Measurements from ENCODE around the gene CACNB2. TPM values are rescaled to one million over a fixed set of nuclear protein-coding genes. Genes with fewer than 3 reads are reported as not detected.
"Not testable (repeated sequence)": the region's sequence is repeated elsewhere in the genome, so short reads cannot be mapped to it uniquely, and the experiment has no call there.

Gene CACNB2
- total RNA-seq, 4 donors from 2014 or later: 1.6 to 13.8 (median 5.0) TPM

DNA sequence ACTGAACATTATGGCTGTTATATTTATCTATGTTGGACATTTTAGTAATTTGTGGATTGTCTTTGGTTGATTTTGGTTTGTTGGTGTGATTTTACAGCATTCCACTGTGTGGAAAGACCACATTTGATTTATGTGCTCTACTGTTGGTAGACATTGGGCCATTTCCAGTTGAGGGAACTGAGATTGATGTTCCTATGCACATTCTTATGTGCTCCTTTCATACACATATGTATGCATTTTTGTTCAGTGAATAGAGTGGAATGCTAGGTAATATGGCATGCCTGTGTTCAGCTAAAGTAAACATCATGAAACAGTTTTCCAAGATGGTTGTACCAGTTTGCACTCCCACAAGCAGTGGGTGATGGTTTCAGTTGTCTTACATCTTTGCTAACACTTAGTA lies 15.1 kb downstream of the CACNB2 start:
- H3K4me3 ChIP-seq: no peak overlapping the region
- TF ChIP-seq, protein P1, sequence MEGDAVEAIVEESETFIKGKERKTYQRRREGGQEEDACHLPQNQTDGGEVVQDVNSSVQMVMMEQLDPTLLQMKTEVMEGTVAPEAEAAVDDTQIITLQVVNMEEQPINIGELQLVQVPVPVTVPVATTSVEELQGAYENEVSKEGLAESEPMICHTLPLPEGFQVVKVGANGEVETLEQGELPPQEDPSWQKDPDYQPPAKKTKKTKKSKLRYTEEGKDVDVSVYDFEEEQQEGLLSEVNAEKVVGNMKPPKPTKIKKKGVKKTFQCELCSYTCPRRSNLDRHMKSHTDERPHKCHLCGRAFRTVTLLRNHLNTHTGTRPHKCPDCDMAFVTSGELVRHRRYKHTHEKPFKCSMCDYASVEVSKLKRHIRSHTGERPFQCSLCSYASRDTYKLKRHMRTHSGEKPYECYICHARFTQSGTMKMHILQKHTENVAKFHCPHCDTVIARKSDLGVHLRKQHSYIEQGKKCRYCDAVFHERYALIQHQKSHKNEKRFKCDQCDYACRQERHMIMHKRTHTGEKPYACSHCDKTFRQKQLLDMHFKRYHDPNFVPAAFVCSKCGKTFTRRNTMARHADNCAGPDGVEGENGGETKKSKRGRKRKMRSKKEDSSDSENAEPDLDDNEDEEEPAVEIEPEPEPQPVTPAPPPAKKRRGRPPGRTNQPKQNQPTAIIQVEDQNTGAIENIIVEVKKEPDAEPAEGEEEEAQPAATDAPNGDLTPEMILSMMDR (IDR thresholded peaks at IDR 0.05): no peak
- TF ChIP-seq POLR2A (IDR thresholded peaks at IDR 0.05) (no peak), EP300 (IDR thresholded peaks at IDR 0.05) (no peak)
- DNase-seq (ENCODE audit: low spot score in 2 of 2): no peak
- H3K36me3 ChIP-seq: no peaks in the 10 kb centered on the region
- H3K9me3 ChIP-seq: no peaks in the 10 kb centered on the region
- no peaks in the 10 kb centered on the region for H3K27me3 ChIP-seq
- H3K27ac ChIP-seq: no peak overlapping the region
- peaks cover 0 to 17% (median 0%) of the 10 kb centered on the region in 4 donors for H3K4me1 ChIP-seq

DNA sequence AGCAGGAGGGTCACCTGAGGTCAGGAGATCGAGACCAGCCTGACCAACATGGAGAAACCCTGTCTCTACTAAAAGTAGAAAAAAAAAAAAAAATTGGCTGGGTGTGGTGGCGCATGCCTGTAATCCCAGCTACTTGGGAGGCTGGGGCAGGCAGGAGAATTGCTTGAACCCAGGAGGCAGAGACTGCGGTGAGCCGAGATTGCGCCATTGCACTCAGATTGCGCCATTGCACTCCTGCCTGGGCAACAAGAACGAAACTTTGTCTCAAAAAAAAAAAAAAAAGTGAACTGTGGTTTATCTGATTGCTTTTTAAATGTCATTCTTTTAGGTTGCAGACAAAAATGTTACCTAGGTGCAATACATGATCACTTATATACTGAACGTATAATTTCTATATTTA lies 16.6 kb downstream of the CACNB2 start:
- WGBS, 2 donors: 92 to 95% methylated on average over 8 of the region's 8 CpGs
- H3K9me3 ChIP-seq; DNase-seq (ENCODE audit: low spot score in 2 of 2); H3K4me3 ChIP-seq; H3K27ac ChIP-seq; H3K36me3 ChIP-seq; H3K27me3 ChIP-seq: not testable (repeated sequence)
- H3K4me1 ChIP-seq: peaks cover 0 to 17% (median 0%) of the 10 kb centered on the region in 4 donors

DNA sequence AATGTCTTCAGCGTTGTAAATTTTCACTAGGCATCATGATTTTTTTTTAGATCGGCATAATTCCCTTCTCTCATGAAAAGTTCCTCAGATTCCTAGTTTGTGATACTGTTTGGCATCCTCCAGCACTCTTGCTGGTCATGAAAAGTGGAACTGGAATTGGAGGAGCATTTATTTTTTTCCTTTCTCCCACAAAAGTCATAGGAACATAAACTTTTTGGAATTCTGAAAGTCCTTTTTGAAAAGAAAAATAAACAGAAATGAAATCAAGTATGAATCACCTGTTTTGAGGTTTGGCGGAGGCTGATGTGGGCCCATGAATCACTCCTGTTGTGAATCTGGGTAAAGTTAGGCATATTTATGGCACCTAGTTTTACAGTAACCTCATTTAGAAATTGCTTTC lies 17.7 kb downstream of the CACNB2 start:
- no peak overlapping the region for H3K27ac ChIP-seq

DNA sequence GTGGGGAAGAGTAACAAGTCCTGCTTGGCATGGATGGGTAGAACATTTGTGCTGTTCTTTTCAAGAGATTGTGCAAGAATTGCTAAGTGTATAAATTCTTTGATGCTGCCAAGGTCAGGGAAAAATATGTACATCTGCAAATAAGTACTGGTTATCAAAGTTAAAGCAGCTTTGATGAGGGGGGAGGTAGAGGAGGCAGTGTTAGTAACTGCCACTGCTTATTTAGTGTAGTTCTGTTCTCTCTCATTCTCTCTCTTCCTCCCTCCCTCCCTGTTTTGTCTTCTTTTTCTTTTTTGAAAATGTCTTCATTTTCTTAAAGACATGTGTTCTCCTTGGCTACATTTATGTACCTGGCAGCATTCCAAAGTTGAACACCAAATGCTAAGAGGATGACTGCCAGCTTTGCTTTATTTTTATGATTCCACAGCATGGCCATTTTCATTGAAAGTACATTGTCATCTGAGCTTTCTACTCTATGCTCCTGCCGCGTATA lies 18.6 kb downstream of the CACNB2 start:
- Histone ChIP-seq H3K27ac (no peak overlapping the region), H3K27me3 (no peaks in the 10 kb centered on the region), H3K4me1 (peaks cover 0 to 17% (median 0%) of the 10 kb centered on the region in 4 donors), H3K36me3 (no peaks in the 10 kb centered on the region), H3K9me3 (no peaks in the 10 kb centered on the region), H3K4me3 (no peak overlapping the region)
- WGBS, 2 donors: 50 to 71% methylated on average over 2 of the region's 2 CpGs
- no peak for TF ChIP-seq EP300 (IDR thresholded peaks at IDR 0.05)
- no peak for TF ChIP-seq POLR2A (IDR thresholded peaks at IDR 0.05)
- TF ChIP-seq, protein P1 (IDR thresholded peaks at IDR 0.05): no peak
- DNase-seq (ENCODE audit: low spot score in 2 of 2): no peak

More for the DNA sequence above, 17.7 kb downstream of the CACNB2 start:
- 52 to 55% methylated on average over 3 of the region's 3 CpGs for WGBS, 2 donors
- Histone ChIP-seq H3K4me3 (no peak overlapping the region), H3K9me3 (no peaks in the 10 kb centered on the region), H3K36me3 (no peaks in the 10 kb centered on the region), H3K27me3 (no peaks in the 10 kb centered on the region), H3K4me1 (peaks cover 0 to 17% (median 0%) of the 10 kb centered on the region in 4 donors)
- TF ChIP-seq EP300 (IDR thresholded peaks at IDR 0.05) (no peak), POLR2A (IDR thresholded peaks at IDR 0.05) (no peak)
- TF ChIP-seq, protein P1 (IDR thresholded peaks at IDR 0.05): no peak
- DNase-seq (ENCODE audit: low spot score in 2 of 2): no peak

DNA sequence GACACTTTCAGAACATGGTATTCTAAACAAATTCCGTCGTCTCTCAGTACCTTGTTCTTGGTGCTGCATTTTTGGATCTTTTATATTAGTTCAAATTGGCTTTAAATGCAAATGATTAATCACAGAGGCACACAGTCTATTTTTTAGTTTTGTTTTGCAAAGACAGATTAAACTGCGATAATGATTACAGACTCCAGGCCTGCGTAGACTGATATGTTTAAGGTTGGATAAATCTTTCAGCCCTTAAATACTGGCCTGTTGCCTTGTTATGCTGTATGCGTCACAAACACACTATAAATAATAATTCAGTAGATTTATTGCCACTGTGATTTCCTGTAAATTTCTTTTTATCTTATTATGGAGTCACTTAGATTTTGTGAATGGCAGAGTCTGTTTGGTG lies 19.3 kb downstream of the CACNB2 start:
- Histone ChIP-seq H3K9me3 (no peaks in the 10 kb centered on the region), H3K4me1 (peaks cover 0 to 22% (median 0%) of the 10 kb centered on the region in 4 donors), H3K36me3 (no peaks in the 10 kb centered on the region), H3K27me3 (no peaks in the 10 kb centered on the region), H3K4me3 (no peak overlapping the region), H3K27ac (no peak overlapping the region)
- no peak for DNase-seq (ENCODE audit: low spot score in 2 of 2)
- 83 to 90% methylated on average over 5 of the region's 5 CpGs for WGBS, 2 donors
- no peak for TF ChIP-seq EP300 (IDR thresholded peaks at IDR 0.05)
- no peak for TF ChIP-seq POLR2A (IDR thresholded peaks at IDR 0.05)
- TF ChIP-seq, protein P1 (IDR thresholded peaks at IDR 0.05): no peak

Measured in tibial nerve (tissue), 4 donors.